OCI-LY3 (cell line): ENCODE results near the gene ERG.

ENCODE experiments used
- CTCF ChIP-seq: fragments of 200-600, 300-600 bp; sonication (generic); IDR thresholded peaks from 2 replicates; pipeline ENCODE4 v1.5.1; 2014; ENCODE audit warnings: antibody characterized with exemption, low read length, low read depth
- EZH2phosphoT487 ChIP-seq: fragments of 200-600 bp; shearing (Covaris generic); IDR thresholded peaks from 2 replicates; pipeline ENCODE4 v1.6.1; 2018; ENCODE audit warnings: antibody characterized with exemption, mixed run types, low read depth

- no peak for TF ChIP-seq CTCF
- no peak for TF ChIP-seq EZH2phosphoT487
Measured at GRCh38 chr21:38389896-38390295, 108.4 kb downstream of the ERG start.
